Measurements from ENCODE around the gene KRTAP9-8. TPM values are rescaled to one million over a fixed set of nuclear protein-coding genes. Genes with fewer than 3 reads are reported as not detected.

Gene KRTAP9-8
- total and polyA plus RNA-seq, 2 of the 8 experiments (the other 6 are each of a cell fraction or from before 2014, with no cell fraction given), result not detected

DNA sequence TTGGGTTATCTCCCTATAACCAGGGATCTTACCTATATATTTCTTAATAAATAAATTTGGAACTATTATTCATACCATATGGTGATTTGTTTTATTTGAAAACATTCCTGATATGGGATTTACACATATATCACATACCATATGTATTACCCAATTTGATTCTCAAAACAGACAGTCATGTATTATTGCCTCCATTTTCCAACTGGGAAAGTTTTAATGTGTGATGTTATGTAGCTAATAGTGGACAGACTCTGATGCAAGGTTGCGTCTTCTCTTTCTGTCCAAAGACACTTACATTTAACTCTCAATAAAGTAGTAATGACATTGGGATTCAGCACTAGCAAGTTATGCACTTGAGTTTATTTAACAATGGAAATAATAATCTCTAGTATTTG lies 18.5 kb downstream of the KRTAP9-8 start:
- no peak overlapping the region for H2AFZ ChIP-seq (ENCODE audit: low read length)
- no peak overlapping the region for H3K4me2 ChIP-seq (ENCODE audit: insufficient read depth in 1 of 2, low read depth in 2 of 2, low read length in 2 of 2)
- no peak overlapping the region for H3K18ac ChIP-seq (ENCODE audit: extremely low read depth, low read length)
- H3K56ac ChIP-seq (replicated peaks; ENCODE audit: insufficient read length, low read depth, low read length), result no peak overlapping the region
- H2BK120ac ChIP-seq (replicated peaks; ENCODE audit: low read depth, low read length), result no peak overlapping the region
- 100% methylated on average over 1 of the region's 1 CpG; no CpG with 5 or more reads in 1 of the 2 experiments for WGBS, 2 experiments (ENCODE audit: extremely low coverage in 1 of 2, insufficient coverage in 1 of 2, insufficient read length in 1 of 2, insufficient replicate concordance in 2 of 2, low coverage in 1 of 2, low lambda C conversion rate in 2 of 2, missing lambda C conversion rate in 1 of 2)
- H3K27me3 ChIP-seq (replicated peaks in 1 of 4; ENCODE audit: control insufficient read depth in 3 of 4, extremely low read depth in 1 of 4, insufficient read depth in 3 of 4, low read length in 3 of 4), result no peaks in the 10 kb centered on the region; a peak in 1 of 7 replicates
- no peak overlapping the region for H4K5ac ChIP-seq (ENCODE audit: insufficient read length, low read depth, low read length)
- H2BK20ac ChIP-seq (ENCODE audit: low read length), result no peak overlapping the region
- H3K27ac ChIP-seq (ENCODE audit: low read depth, low read length), result no peak overlapping the region
- no peak for FAIRE-seq
- H2BK12ac ChIP-seq (ENCODE audit: low read depth, low read length), result no peak overlapping the region
- H3K14ac ChIP-seq (ENCODE audit: insufficient read length), result no peak overlapping the region
- TF ChIP-seq SIRT6 (IDR thresholded peaks at IDR 0.05; ENCODE audit: low read length), result no peak
- no peak for TF ChIP-seq HDAC2 (IDR thresholded peaks at IDR 0.05; ENCODE audit: borderline replicate concordance in 1 of 2, low read depth in 2 of 2, low read length in 2 of 2)
- TF ChIP-seq ZNF274 (IDR thresholded peaks at IDR 0.05; ENCODE audit: borderline replicate concordance, extremely low read depth, low read length), result no peak
- no peak for TF ChIP-seq KDM4A (IDR thresholded peaks at IDR 0.05; ENCODE audit: low read depth, low read length, severe bottlenecking)
- TF ChIP-seq GABPA (IDR thresholded peaks at IDR 0.05; ENCODE audit: borderline replicate concordance, insufficient read depth, low read length), result no peak
- TF ChIP-seq KDM5A (IDR thresholded peaks at IDR 0.05; ENCODE audit: low read length), result no peak
- no peak for TF ChIP-seq SP2 (IDR thresholded peaks at IDR 0.05; ENCODE audit: low read length)
- no peak for TF ChIP-seq RXRA (IDR thresholded peaks at IDR 0.05; ENCODE audit: insufficient read depth, low read depth, low read length)
- no peak for TF ChIP-seq CREB1 (IDR thresholded peaks at IDR 0.05)
- TF ChIP-seq MAX (IDR thresholded peaks at IDR 0.05), result no peak
- TF ChIP-seq, protein P1, sequence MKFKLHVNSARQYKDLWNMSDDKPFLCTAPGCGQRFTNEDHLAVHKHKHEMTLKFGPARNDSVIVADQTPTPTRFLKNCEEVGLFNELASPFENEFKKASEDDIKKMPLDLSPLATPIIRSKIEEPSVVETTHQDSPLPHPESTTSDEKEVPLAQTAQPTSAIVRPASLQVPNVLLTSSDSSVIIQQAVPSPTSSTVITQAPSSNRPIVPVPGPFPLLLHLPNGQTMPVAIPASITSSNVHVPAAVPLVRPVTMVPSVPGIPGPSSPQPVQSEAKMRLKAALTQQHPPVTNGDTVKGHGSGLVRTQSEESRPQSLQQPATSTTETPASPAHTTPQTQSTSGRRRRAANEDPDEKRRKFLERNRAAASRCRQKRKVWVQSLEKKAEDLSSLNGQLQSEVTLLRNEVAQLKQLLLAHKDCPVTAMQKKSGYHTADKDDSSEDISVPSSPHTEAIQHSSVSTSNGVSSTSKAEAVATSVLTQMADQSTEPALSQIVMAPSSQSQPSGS (IDR thresholded peaks at IDR 0.05; ENCODE audit: low read length), result no peak
- no peaks in the 10 kb centered on the region for H3K36me3 ChIP-seq (ENCODE audit: control insufficient read depth in 2 of 4, insufficient read depth in 4 of 4, low read length in 3 of 4)
- DNase-seq (ENCODE audit: low read depth in 1 of 2, low spot score in 2 of 2), result no peak
- no peaks in the 10 kb centered on the region for H4K20me1 ChIP-seq (replicated peaks in 1 of 2; ENCODE audit: control insufficient read depth in 1 of 2, insufficient read depth in 2 of 2, low read length in 2 of 2)
- no peaks in the 10 kb centered on the region for H3K79me1 ChIP-seq (ENCODE audit: low read depth, low read length)
- H3K23me2 ChIP-seq (ENCODE audit: low read depth, low read length), result no peaks in the 10 kb centered on the region; the same call in 1 of the 2 replicates
- H3K79me2 ChIP-seq (ENCODE audit: control insufficient read depth in 1 of 2, insufficient read depth in 2 of 2, low read length in 2 of 2), result no peaks in the 10 kb centered on the region
- H2AK5ac ChIP-seq (ENCODE audit: low read depth, low read length), result no peak overlapping the region
- no peak overlapping the region for H3K4me3 ChIP-seq (ENCODE audit: extremely low read depth in 1 of 4, insufficient read depth in 2 of 4, low read depth in 3 of 4, low read length in 4 of 4)
- ChIA-PET CTCF (ENCODE audit: partially characterized antibody) (no interaction called here), POLR2A (ENCODE audit: partially characterized antibody) (no interaction called here)
- H3K9ac ChIP-seq (replicated peaks in 1 of 4; ENCODE audit: extremely low read depth in 1 of 4, low read depth in 3 of 4, low read length in 3 of 4), result no peak overlapping the region
- no peak overlapping the region for H4K8ac ChIP-seq (ENCODE audit: extremely low read depth, insufficient read depth, low read length)
- H2BK15ac ChIP-seq (ENCODE audit: low read length), result no peak overlapping the region
- no peak overlapping the region for H4K91ac ChIP-seq (replicated peaks; ENCODE audit: insufficient read length, low read length)
- H2BK5ac ChIP-seq (ENCODE audit: low read depth, low read length), result no peak overlapping the region
- no peak overlapping the region for H3K23ac ChIP-seq (ENCODE audit: insufficient read length)
- no peaks in the 10 kb centered on the region for H3K9me3 ChIP-seq (ENCODE audit: insufficient read depth in 2 of 2, low read depth in 1 of 2, low read length in 1 of 2)
- H3K4me1 ChIP-seq (replicated peaks in 1 of 4; ENCODE audit: control insufficient read depth in 3 of 4, insufficient read depth in 4 of 4, low read length in 3 of 4), result no peaks in the 10 kb centered on the region; a peak in 1 of 7 replicates
- H3K4ac ChIP-seq (replicated peaks; ENCODE audit: insufficient read length, low read depth, low read length), result no peak overlapping the region

Measured in H1 (cell line).